GM20431 (cell line): ENCODE results near the gene KEAP1.
"Not testable (repeated sequence)": the region's sequence is repeated elsewhere in the genome, so short reads cannot be mapped to it uniquely, and the experiment has no call there.

ENCODE experiments used
- in situ Hi-C: fragments of 300-500 bp; cut with MseI, MboI; formaldehyde crosslinking; loops from one replicate; pipeline ENCODE4 v1.15.0; 2020; ENCODE audit warnings: low sequenced_read_pairs; ENCODE audit not compliant: unreplicated experiment

Gene KEAP1

GRCh38 chr19:10526887-10527286 is 23.7 kb upstream of the KEAP1 start:
- in situ Hi-C loops, result not testable (repeated sequence)

GRCh38 chr19:10525636-10526035 is 22.5 kb upstream of the KEAP1 start:
- in situ Hi-C loops, result no loop called here

GRCh38 chr19:10523135-10523636 is 20.0 kb upstream of the KEAP1 start:
- in situ Hi-C loops, result no loop called here

GRCh38 chr19:10521461-10522171 is 18.5 kb upstream of the KEAP1 start:
- in situ Hi-C loops, result no loop called here

- in situ Hi-C loops, result no loop called here
Measured at GRCh38 chr19:10520652-10521318, 17.6 kb upstream of the KEAP1 start.

GRCh38 chr19:10519421-10519820 is 16.3 kb upstream of the KEAP1 start:
- in situ Hi-C loops, result no loop called here

GRCh38 chr19:10518444-10519361 is 15.5 kb upstream of the KEAP1 start:
- in situ Hi-C loops, result no loop called here

- in situ Hi-C loops, result no loop called here
Measured at GRCh38 chr19:10517760-10518443, 14.7 kb upstream of the KEAP1 start.

GRCh38 chr19:10517361-10517759 is 14.2 kb upstream of the KEAP1 start, which contains the start of gene S1PR5:
S1PR5 (minus strand) TSS chr19:10517447; CDS start chr19:10515011, 2,436 bp downstream.
- in situ Hi-C loops, result no loop called here

- in situ Hi-C loops, result no loop called here
Measured at GRCh38 chr19:10516671-10517286, 13.6 kb upstream of the KEAP1 start.

GRCh38 chr19:10516064-10516385 is 12.9 kb upstream of the KEAP1 start:
- in situ Hi-C loops, result no loop called here

- in situ Hi-C loops, result no loop called here
Measured at GRCh38 chr19:10514211-10515145, 11.3 kb upstream of the KEAP1 start.

GRCh38 chr19:10513223-10513622 is 10.1 kb upstream of the KEAP1 start:
- in situ Hi-C loops, result no loop called here

- in situ Hi-C loops, result no loop called here
Measured at GRCh38 chr19:10510301-10510802, 7.2 kb upstream of the KEAP1 start.

- in situ Hi-C loops, result no loop called here
Measured at GRCh38 chr19:10508707-10509106, 5.6 kb upstream of the KEAP1 start.

- in situ Hi-C loops, result no loop called here
Measured at GRCh38 chr19:10508036-10508435, 4.9 kb upstream of the KEAP1 start.

GRCh38 chr19:10505583-10506229 is 2.5 kb upstream of the KEAP1 start:
- in situ Hi-C loops, result no loop called here

- in situ Hi-C loops, result no loop called here
Measured at GRCh38 chr19:10502524-10503001, 593 bp downstream of the KEAP1 start.
